ENCODE measurements around the gene SORL1-AS1.

SORL1-AS1 gene

DNA sequence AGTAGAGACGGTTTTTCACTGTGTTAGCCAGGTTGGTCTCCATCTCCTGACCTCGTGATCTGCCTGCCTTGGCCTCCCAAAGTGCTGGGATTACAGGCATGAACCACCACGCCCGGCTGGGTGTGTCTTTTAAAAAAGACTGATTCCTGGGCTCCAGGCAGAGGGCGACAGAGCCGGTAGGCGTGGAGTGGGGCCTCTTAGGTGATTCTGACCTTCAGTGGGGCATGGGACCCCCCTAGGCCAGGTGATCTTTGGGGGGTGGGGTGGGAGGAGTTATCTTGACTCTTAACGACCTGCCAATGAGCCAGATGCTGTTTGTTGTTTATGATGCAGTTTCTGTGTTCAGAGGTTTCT lies 12.9 kb upstream of the SORL1-AS1 start:
- no peak overlapping the region for H3K27ac ChIP-seq
- no peaks in the 10 kb centered on the region for H3K27me3 ChIP-seq (ENCODE audit: insufficient read depth, low read depth, severe bottlenecking)
- H3K36me3 ChIP-seq, result no peaks in the 10 kb centered on the region
- no peak overlapping the region for H3K4me3 ChIP-seq (ENCODE audit: low read depth, low read length)
- no peak for DNase-seq
- no peaks in the 10 kb centered on the region for H3K9me3 ChIP-seq (ENCODE audit: severe bottlenecking)
- TF ChIP-seq CTCF (IDR thresholded peaks at IDR 0.05; ENCODE audit: low read depth, low read length), result no peak

GRCh38 chr11:121464352-121464946 lies 11.7 kb upstream of the SORL1-AS1 start:
- no peak overlapping the region for H3K4me3 ChIP-seq (ENCODE audit: low read depth, low read length)
- no peaks in the 10 kb centered on the region for H3K36me3 ChIP-seq
- no peak for DNase-seq
- H3K27me3 ChIP-seq (ENCODE audit: insufficient read depth, low read depth, severe bottlenecking), result no peaks in the 10 kb centered on the region
- H3K9me3 ChIP-seq (ENCODE audit: severe bottlenecking), result no peaks in the 10 kb centered on the region
- H3K27ac ChIP-seq, result no peak overlapping the region
- no peak for TF ChIP-seq CTCF (IDR thresholded peaks at IDR 0.05; ENCODE audit: low read depth, low read length)

GRCh38 chr11:121463689-121464335 lies 11.0 kb upstream of the SORL1-AS1 start:
- no peaks in the 10 kb centered on the region for H3K36me3 ChIP-seq
- H3K27me3 ChIP-seq (ENCODE audit: insufficient read depth, low read depth, severe bottlenecking), result no peaks in the 10 kb centered on the region
- H3K27ac ChIP-seq, result no peak overlapping the region
- H3K4me3 ChIP-seq (ENCODE audit: low read depth, low read length), result no peak overlapping the region
- H3K9me3 ChIP-seq (ENCODE audit: severe bottlenecking), result no peaks in the 10 kb centered on the region
- TF ChIP-seq CTCF (IDR thresholded peaks at IDR 0.05; ENCODE audit: low read depth, low read length), result no peak
- DNase-seq, result no peak

- Histone ChIP-seq H3K27me3 (ENCODE audit: insufficient read depth, low read depth, severe bottlenecking) (no peaks in the 10 kb centered on the region), H3K4me3 (ENCODE audit: low read depth, low read length) (no peak overlapping the region), H3K36me3 (no peaks in the 10 kb centered on the region), H3K27ac (no peak overlapping the region), H3K9me3 (ENCODE audit: severe bottlenecking) (no peaks in the 10 kb centered on the region)
- TF ChIP-seq CTCF (IDR thresholded peaks at IDR 0.05; ENCODE audit: low read depth, low read length), result no peak
- DNase-seq, result no peak
Measured at GRCh38 chr11:121461843-121462242, 9.1 kb upstream of the SORL1-AS1 start.

DNA sequence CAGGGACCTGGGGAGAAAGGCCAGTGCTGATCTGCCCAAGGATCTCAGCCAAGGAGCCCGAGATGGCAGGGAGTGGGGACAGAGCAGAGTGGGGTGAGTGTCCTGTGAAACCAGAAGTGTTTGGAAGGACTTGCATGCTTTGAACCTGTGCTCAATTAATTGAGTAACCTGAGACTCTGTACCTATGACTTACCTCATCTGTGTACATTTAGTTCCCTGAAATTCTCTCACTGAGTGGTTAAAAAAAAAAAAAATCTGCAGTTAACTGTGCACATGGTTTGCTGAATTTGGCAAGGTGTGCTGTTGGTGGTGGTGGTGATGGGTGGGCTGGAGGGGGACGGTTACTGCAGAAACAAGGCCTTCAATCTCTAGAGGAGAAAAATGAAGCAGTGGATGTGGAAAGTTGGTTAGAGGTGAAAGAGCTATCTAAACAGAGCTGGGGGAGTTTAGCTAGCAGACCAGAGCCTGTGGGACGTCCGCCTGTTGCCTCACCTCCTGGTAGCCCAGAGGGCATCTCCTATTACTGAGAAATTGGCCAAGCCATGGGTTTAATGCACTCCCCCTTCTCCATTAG lies 8.3 kb upstream of the SORL1-AS1 start:
- no peaks in the 10 kb centered on the region for H3K27me3 ChIP-seq (ENCODE audit: insufficient read depth, low read depth, severe bottlenecking)
- no peak for DNase-seq
- no peak overlapping the region for H3K4me3 ChIP-seq (ENCODE audit: low read depth, low read length)
- no peak for TF ChIP-seq CTCF (IDR thresholded peaks at IDR 0.05; ENCODE audit: low read depth, low read length)
- H3K9me3 ChIP-seq (ENCODE audit: severe bottlenecking), result no peaks in the 10 kb centered on the region
- H3K36me3 ChIP-seq, result no peaks in the 10 kb centered on the region
- no peak overlapping the region for H3K27ac ChIP-seq

All from WERI-Rb-1 (cell line).